Measurements from ENCODE around the gene NPEPPS. TPM values are rescaled to one million over a fixed set of nuclear protein-coding genes. Genes with fewer than 3 reads are reported as not detected.
A peak's percentile ranks its signal among the peaks of the same experiment; 100 is the strongest.
"Not testable (repeated sequence)": the region's sequence is repeated elsewhere in the genome, so short reads cannot be mapped to it uniquely, and the experiment has no call there.

NPEPPS gene
- total RNA-seq (2021; ENCODE audit: unreplicated experiment), result 137 TPM
- polyA plus RNA-seq (2012; ENCODE audit: insufficient read length), result 94.7 TPM
- percentile 93 among the genes with signal in this experiment for Bru-seq, nascent RNA
- percentile 87 among the genes with signal in this experiment for BruChase-seq, experiment 1, labeled RNA remaining after a 2-hour chase
- percentile 92 among the genes with signal in this experiment for BruChase-seq, experiment 2, labeled RNA remaining after a 6-hour chase
- long read RNA-seq, full-length matches to known transcripts, result 242 of 397 reads
- long read RNA-seq, partial matches to known transcripts, result 79 of 397 reads
- long read RNA-seq, other reads (novel, unspliced or antisense), result 76 of 397 reads

DNA sequence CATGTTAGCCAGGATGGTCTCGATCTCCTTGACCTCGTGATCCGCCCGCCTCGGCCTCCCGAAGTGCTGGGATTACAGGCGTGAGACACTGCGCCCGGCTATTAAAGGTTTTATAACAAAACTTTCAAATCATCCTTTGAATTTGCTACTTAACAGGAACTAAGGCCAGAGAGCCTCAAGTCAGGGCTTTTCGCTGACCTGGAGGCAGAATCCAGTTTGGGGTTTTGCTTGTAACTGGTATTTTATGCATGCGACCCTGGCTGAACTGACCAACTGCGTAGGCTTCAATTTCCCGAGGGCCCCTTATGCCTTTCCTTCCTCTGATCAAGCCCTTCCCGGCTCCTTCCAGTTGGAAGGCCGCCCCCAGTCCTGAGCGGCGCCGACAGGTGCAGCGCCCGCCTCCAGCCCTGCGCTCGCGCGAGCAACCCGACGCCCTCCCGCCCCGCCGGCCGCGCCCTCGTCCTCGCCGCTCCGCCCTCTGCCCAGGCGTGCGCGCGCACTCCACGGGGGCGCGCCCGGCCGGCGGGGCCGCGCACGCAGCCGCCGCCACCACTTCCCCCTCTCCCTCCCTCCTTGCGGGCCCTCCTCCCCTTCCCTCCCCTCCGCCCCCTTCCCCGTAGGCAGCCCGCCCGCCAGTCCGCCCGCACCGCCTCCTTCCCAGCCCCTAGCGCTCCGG is at the start of gene NPEPPS:
TSS of gene NPEPPS (plus strand) at position 552 of the 676 bp plus-strand sequence. CDS start 193 bp downstream, outside the sequence.
- CTCF ChIA-PET; DNase-seq (ENCODE audit: low read depth, low spot score); H3K9me3 ChIP-seq (ENCODE audit: control insufficient read depth, insufficient read depth, low read depth, low read length); H3K36me3 ChIP-seq (ENCODE audit: control insufficient read depth, insufficient read depth, low read length); in situ Hi-C loops (cut with HindIII; ENCODE audit: low pct_unique_long_range_greater_than_20kb, low sequenced_read_pairs); intact Hi-C loops (cut with micrococcal nuclease; ENCODE audit: unreplicated experiment); BruUV-seq (replicated peaks); POLR2A ChIA-PET; H3K4me1 ChIP-seq (ENCODE audit: control insufficient read depth, insufficient read depth, low read length); H3K27me3 ChIP-seq (ENCODE audit: control insufficient read depth, insufficient read depth, low read length): not testable (repeated sequence)
- Histone ChIP-seq H3K27ac (ENCODE audit: low read length) (peak within 1 kb of the TSS; percentile 85), H3K4me3 (ENCODE audit: low read depth in 2 of 2, low read length in 2 of 2) (peak within 1 kb of the TSS; percentile 62 to 73)
- TF ChIP-seq POLR2AphosphoS5 (IDR thresholded peaks at IDR 0.05; ENCODE audit: low read depth, low read length), result 0 out of 2 replicates have a peak, but pooled peaks have one; percentile 29
- ATAC-seq, result peak; percentile 95

- peak; percentile 11 for ATAC-seq
- POLR2A ChIA-PET; H3K9me3 ChIP-seq (ENCODE audit: control insufficient read depth, insufficient read depth, low read depth, low read length); H3K27me3 ChIP-seq (ENCODE audit: control insufficient read depth, insufficient read depth, low read length); in situ Hi-C loops (cut with HindIII; ENCODE audit: low pct_unique_long_range_greater_than_20kb, low sequenced_read_pairs); H3K36me3 ChIP-seq (ENCODE audit: control insufficient read depth, insufficient read depth, low read length); DNase-seq (ENCODE audit: low read depth, low spot score); CTCF ChIA-PET; H3K4me1 ChIP-seq (ENCODE audit: control insufficient read depth, insufficient read depth, low read length); intact Hi-C loops (cut with micrococcal nuclease; ENCODE audit: unreplicated experiment): not testable (repeated sequence)
- BruUV-seq (replicated peaks), result TSS peak; percentile 98
- Histone ChIP-seq H3K4me3 (ENCODE audit: low read depth in 2 of 2, low read length in 2 of 2) (peak overlapping the region; percentile 54 to 69), H3K27ac (ENCODE audit: low read length) (peak overlapping the region; percentile 83)
Measured at GRCh38 chr17:47491841-47492212, 39.1 kb upstream of the NPEPPS start.

DNA sequence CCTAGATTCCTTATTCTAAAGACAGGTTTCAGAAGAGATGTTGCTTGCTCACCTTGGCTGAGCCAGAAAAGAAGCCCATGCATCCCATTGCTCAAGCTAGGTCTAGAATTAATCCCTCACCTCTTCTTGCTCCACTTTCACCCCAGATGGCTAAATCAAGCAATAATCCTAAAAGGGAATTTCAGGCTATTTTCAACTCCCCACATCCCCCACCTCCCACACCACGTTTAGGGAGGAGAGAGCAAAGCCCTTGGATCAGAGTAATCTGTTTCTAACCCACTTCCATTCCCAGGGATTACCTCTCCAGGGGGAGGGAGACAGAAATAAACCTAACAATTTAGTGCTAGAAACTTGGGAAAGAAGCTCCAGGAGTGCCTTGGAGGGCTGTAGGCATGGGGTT is 31.8 kb upstream of the NPEPPS start:
- H3K27me3 ChIP-seq (ENCODE audit: control insufficient read depth, insufficient read depth, low read length); H3K36me3 ChIP-seq (ENCODE audit: control insufficient read depth, insufficient read depth, low read length); H3K27ac ChIP-seq (ENCODE audit: low read length); intact Hi-C loops (cut with micrococcal nuclease; ENCODE audit: unreplicated experiment); DNase-seq (ENCODE audit: low read depth, low spot score); H3K9me3 ChIP-seq (ENCODE audit: control insufficient read depth, insufficient read depth, low read depth, low read length); H3K4me3 ChIP-seq (ENCODE audit: low read depth in 2 of 2, low read length in 2 of 2); in situ Hi-C loops (cut with HindIII; ENCODE audit: low pct_unique_long_range_greater_than_20kb, low sequenced_read_pairs); H3K4me1 ChIP-seq (ENCODE audit: control insufficient read depth, insufficient read depth, low read length); POLR2A ChIA-PET; ATAC-seq; CTCF ChIA-PET; BruUV-seq (replicated peaks): not testable (repeated sequence)

DNA sequence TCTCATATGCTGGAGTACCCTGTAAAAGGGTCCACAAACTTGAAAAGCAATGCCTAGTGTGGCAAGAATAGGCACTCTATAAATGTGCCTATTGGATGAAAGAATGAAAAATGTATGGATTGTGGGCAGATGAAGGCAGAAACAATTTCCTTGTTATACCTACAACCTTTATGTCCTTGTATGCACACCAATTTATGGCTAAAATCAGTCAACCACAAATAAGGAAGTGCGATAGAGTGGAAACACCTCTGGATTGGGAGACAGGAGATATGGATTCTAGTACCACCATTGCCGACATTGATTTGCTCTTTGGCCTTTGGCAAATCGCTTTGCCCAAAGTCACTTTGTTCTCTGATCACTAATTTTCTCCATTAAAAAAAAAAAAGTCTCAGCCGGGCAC is 31.4 kb upstream of the NPEPPS start:
- DNase-seq (ENCODE audit: low read depth, low spot score); CTCF ChIA-PET; POLR2A ChIA-PET; ATAC-seq; H3K9me3 ChIP-seq (ENCODE audit: control insufficient read depth, insufficient read depth, low read depth, low read length); H3K4me3 ChIP-seq (ENCODE audit: low read depth in 2 of 2, low read length in 2 of 2); intact Hi-C loops (cut with micrococcal nuclease; ENCODE audit: unreplicated experiment); BruUV-seq (replicated peaks); H3K4me1 ChIP-seq (ENCODE audit: control insufficient read depth, insufficient read depth, low read length); H3K36me3 ChIP-seq (ENCODE audit: control insufficient read depth, insufficient read depth, low read length); H3K27ac ChIP-seq (ENCODE audit: low read length); in situ Hi-C loops (cut with HindIII; ENCODE audit: low pct_unique_long_range_greater_than_20kb, low sequenced_read_pairs); H3K27me3 ChIP-seq (ENCODE audit: control insufficient read depth, insufficient read depth, low read length): not testable (repeated sequence)

DNA sequence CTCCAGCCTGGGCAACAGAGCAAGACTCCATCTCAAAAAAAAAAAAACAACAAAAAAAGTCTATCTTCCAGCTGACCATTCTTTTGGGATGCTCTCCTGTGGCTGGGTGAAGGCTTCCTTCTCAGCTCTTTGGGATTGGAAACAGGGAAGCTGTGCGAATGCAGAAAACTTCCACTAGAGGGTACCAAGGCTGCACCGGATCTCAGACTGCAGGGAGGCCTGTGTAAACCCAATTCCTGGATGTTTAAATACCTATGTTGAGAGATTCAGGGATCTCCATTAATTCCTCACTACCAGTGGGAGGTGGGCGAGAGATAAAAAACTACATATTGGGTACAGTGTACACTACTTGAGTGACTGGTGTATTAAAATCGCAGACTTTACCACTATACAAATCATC is 30.3 kb upstream of the NPEPPS start:
- in situ Hi-C loops (cut with HindIII; ENCODE audit: low pct_unique_long_range_greater_than_20kb, low sequenced_read_pairs), result not testable (repeated sequence)

DNA sequence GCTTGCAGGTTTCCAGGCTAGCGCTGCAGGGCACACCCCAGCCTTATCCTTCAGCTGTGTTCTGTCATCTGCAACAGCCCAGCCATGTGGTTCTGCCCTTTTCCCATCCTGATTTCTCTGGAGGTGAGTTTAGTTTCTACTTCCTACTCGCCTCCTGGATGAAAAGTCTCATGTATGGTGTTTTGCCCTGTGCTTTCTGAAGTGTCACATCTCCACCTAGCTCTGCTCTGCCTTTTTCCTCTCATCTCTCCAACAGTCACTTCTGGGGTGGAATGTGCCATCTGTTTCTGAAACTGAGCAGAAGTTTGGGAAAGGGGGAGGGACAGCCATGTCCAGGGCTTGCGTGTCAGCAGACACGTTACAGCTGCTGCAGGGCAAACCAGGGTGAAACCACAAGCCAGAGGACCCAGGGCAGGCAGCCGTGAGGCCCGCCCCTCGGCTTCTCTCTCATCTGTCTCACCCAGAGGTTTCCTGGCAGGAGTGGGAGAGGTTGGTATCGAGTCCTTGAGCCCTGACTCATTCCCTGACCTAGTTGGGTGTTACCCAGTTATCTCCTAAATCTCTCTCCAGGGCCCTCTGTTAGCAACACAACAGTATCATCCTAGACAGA is 28.7 kb upstream of the NPEPPS start:
- BruUV-seq (replicated peaks); H3K27me3 ChIP-seq (ENCODE audit: control insufficient read depth, insufficient read depth, low read length); in situ Hi-C loops (cut with HindIII; ENCODE audit: low pct_unique_long_range_greater_than_20kb, low sequenced_read_pairs); intact Hi-C loops (cut with micrococcal nuclease; ENCODE audit: unreplicated experiment); H3K36me3 ChIP-seq (ENCODE audit: control insufficient read depth, insufficient read depth, low read length); H3K4me1 ChIP-seq (ENCODE audit: control insufficient read depth, insufficient read depth, low read length); H3K9me3 ChIP-seq (ENCODE audit: control insufficient read depth, insufficient read depth, low read depth, low read length); DNase-seq (ENCODE audit: low read depth, low spot score); CTCF ChIA-PET; POLR2A ChIA-PET: not testable (repeated sequence)
- peak; percentile 92 for ATAC-seq
- H3K27ac ChIP-seq (ENCODE audit: low read length), result peak overlapping the region; percentile 68
- H3K4me3 ChIP-seq (ENCODE audit: low read depth in 2 of 2, low read length in 2 of 2), result peak overlapping the region in 1 of 2 experiments; percentile 32; a peak in 2 of 4 replicates

More for the DNA sequence above, 30.3 kb upstream of the NPEPPS start:
- H3K4me1 ChIP-seq (ENCODE audit: control insufficient read depth, insufficient read depth, low read length); intact Hi-C loops (cut with micrococcal nuclease; ENCODE audit: unreplicated experiment); H3K4me3 ChIP-seq (ENCODE audit: low read depth in 2 of 2, low read length in 2 of 2); DNase-seq (ENCODE audit: low read depth, low spot score); H3K27me3 ChIP-seq (ENCODE audit: control insufficient read depth, insufficient read depth, low read length); BruUV-seq (replicated peaks); POLR2A ChIA-PET; H3K27ac ChIP-seq (ENCODE audit: low read length); H3K9me3 ChIP-seq (ENCODE audit: control insufficient read depth, insufficient read depth, low read depth, low read length); H3K36me3 ChIP-seq (ENCODE audit: control insufficient read depth, insufficient read depth, low read length): not testable (repeated sequence)
- TF ChIP-seq, protein P1, sequence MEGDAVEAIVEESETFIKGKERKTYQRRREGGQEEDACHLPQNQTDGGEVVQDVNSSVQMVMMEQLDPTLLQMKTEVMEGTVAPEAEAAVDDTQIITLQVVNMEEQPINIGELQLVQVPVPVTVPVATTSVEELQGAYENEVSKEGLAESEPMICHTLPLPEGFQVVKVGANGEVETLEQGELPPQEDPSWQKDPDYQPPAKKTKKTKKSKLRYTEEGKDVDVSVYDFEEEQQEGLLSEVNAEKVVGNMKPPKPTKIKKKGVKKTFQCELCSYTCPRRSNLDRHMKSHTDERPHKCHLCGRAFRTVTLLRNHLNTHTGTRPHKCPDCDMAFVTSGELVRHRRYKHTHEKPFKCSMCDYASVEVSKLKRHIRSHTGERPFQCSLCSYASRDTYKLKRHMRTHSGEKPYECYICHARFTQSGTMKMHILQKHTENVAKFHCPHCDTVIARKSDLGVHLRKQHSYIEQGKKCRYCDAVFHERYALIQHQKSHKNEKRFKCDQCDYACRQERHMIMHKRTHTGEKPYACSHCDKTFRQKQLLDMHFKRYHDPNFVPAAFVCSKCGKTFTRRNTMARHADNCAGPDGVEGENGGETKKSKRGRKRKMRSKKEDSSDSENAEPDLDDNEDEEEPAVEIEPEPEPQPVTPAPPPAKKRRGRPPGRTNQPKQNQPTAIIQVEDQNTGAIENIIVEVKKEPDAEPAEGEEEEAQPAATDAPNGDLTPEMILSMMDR (IDR thresholded peaks at IDR 0.05), result peak; percentile 81
- ATAC-seq, result peak; percentile 81
- CTCF ChIA-PET, result interaction anchor here (0.6 to 0.8 kb wide), 3 partner anchors 44 to 118 kb away, joined by 5 to 6 read pairs (median 5); no protein-coding TSS in a partner anchor

Data from Panc1 (cell line).